Tibial artery (tissue), 4 donors: Measurements from ENCODE around the gene SDCCAG8.

ENCODE experiments used
- DNase-seq, 2 donors: peaks; one replicate each; pipeline ENCODE4 v3.0.0-alpha.2; 2019
- H3K27ac ChIP-seq, 2 donors: fragments of 200-600 bp; sonication (generic) in 1 of 2; 1 replicate in 1 of 2; 2 replicates in 1 of 2; pipeline ENCODE4 v1.5.1; 2018 to 2019; ENCODE audit warnings: mild to moderate bottlenecking in 1 of 2
- H3K27me3 ChIP-seq, 2 donors: fragments of 200-600 bp; sonication (generic) in 1 of 2; one replicate each; pipeline versions ENCODE4 v1.5.1 to v1.6.0; 2016 to 2019
- H3K36me3 ChIP-seq, 3 donors: fragments of 200-600 bp; sonication (generic) in 2 of 3; one replicate each; pipeline ENCODE4 v1.5.1; 2016 to 2019; ENCODE audit warnings: mild to moderate bottlenecking in 2 of 3
- H3K4me1 ChIP-seq, 4 donors: fragments of 200-600 bp; sonication (generic) in 2 of 4; 1 replicate in 3 of 4; 2 replicates in 1 of 4; pipeline ENCODE4 v1.5.1; 2016 to 2019
- H3K4me3 ChIP-seq, 2 donors: fragments of 200-600 bp; sonication (generic) in 1 of 2; 1 replicate in 1 of 2; 2 replicates in 1 of 2; pipeline ENCODE4 v1.5.1; 2018 to 2019; ENCODE audit warnings: mild to moderate bottlenecking in 2 of 2
- H3K9me3 ChIP-seq, 3 donors: fragments of 200-600 bp; sonication (generic) in 1 of 3; one replicate each; pipeline ENCODE4 v1.5.1; 2016 to 2019
- CTCF ChIP-seq, 2 experiments: fragments of 200-600 bp in 1 of 2; fragments of 450-650 bp in 1 of 2; IDR thresholded peaks; one replicate each; pipeline ENCODE4 v1.5.1; 2017 to 2019; ENCODE audit warnings: antibody characterized with exemption in 2 of 2, mild to moderate bottlenecking in 1 of 2, moderate library complexity in 1 of 2
- intact Hi-C: fragments of 100-400 bp; cut with DNase I; formaldehyde crosslinking; loops from one replicate; pipeline ENCODE4 v1.15.0; 2023; ENCODE audit warnings: low total_unique reads

SDCCAG8 gene

GRCh38 chr1:243507001-243507671, 251.3 kb downstream of the SDCCAG8 start:
- Histone ChIP-seq H3K9me3 (no peaks in the 10 kb centered on the region), H3K36me3 (peaks cover 34 to 85% (median 74%) of the 10 kb centered on the region in 3 donors), H3K27ac (no peak overlapping the region), H3K27me3 (no peaks in the 10 kb centered on the region), H3K4me3 (no peak overlapping the region), H3K4me1 (peaks cover 0 to 5% (median 0%) of the 10 kb centered on the region in 4 donors)
- TF ChIP-seq CTCF (IDR thresholded peaks at IDR 0.05) = no peak
- no peak for DNase-seq
- intact Hi-C loops = no loop called here

- Histone ChIP-seq H3K27ac (no peak overlapping the region), H3K27me3 (no peaks in the 10 kb centered on the region), H3K4me3 (no peak overlapping the region), H3K4me1 (peaks cover 0 to 5% (median 0%) of the 10 kb centered on the region in 4 donors), H3K9me3 (no peaks in the 10 kb centered on the region), H3K36me3 (peaks cover 34 to 82% (median 70%) of the 10 kb centered on the region in 3 donors)
- intact Hi-C loops = no loop called here
- no peak for TF ChIP-seq CTCF (IDR thresholded peaks at IDR 0.05)
- DNase-seq = no peak
Measured at GRCh38 chr1:243507672-243508302, 251.9 kb downstream of the SDCCAG8 start.

GRCh38 chr1:243508303-243508713, 252.5 kb downstream of the SDCCAG8 start:
- no peak for TF ChIP-seq CTCF (IDR thresholded peaks at IDR 0.05)
- no peak for DNase-seq
- Histone ChIP-seq H3K4me1 (peaks cover 0 to 5% (median 0%) of the 10 kb centered on the region in 4 donors), H3K36me3 (peaks cover 34 to 77% (median 65%) of the 10 kb centered on the region in 3 donors), H3K4me3 (no peak overlapping the region), H3K27me3 (no peaks in the 10 kb centered on the region), H3K27ac (no peak overlapping the region), H3K9me3 (no peaks in the 10 kb centered on the region)
- intact Hi-C loops = no loop called here

- peaks cover 32 to 73% (median 60%) of the 10 kb centered on the region in 3 donors for H3K36me3 ChIP-seq
- H3K4me3 ChIP-seq = no peak overlapping the region
- H3K4me1 ChIP-seq = peaks cover 0 to 5% (median 0%) of the 10 kb centered on the region in 4 donors
- intact Hi-C loops = no loop called here
- no peaks in the 10 kb centered on the region for H3K9me3 ChIP-seq
- no peak for TF ChIP-seq CTCF (IDR thresholded peaks at IDR 0.05)
- H3K27me3 ChIP-seq = no peaks in the 10 kb centered on the region
- DNase-seq = no peak
- no peak overlapping the region for H3K27ac ChIP-seq
Measured at GRCh38 chr1:243508943-243509342, 253.1 kb downstream of the SDCCAG8 start.

GRCh38 chr1:243510928-243511327, 255.1 kb downstream of the SDCCAG8 start:
- TF ChIP-seq CTCF (IDR thresholded peaks at IDR 0.05) = no peak
- Histone ChIP-seq H3K27ac (no peak overlapping the region), H3K4me1 (peaks cover 0 to 5% (median 0%) of the 10 kb centered on the region in 4 donors), H3K27me3 (no peaks in the 10 kb centered on the region), H3K4me3 (no peak overlapping the region), H3K9me3 (no peaks in the 10 kb centered on the region), H3K36me3 (peaks cover 21 to 54% (median 42%) of the 10 kb centered on the region in 3 donors)
- no peak for DNase-seq
- intact Hi-C loops = no loop called here
